Omental fat pad (tissue), 4 donors: ENCODE results near the gene TLCD5. TPM values are rescaled to one million over a fixed set of nuclear protein-coding genes. Genes with fewer than 3 reads are reported as not detected.

Source experiments
- ATAC-seq: fragments of 150-250 bp; one replicate; pipeline ENCODE4 v1.9.1; 2016; ENCODE audit warnings: mild to moderate bottlenecking, moderate library complexity; ENCODE audit not compliant: low FRiP score
- DNase-seq: peaks from one replicate; pipeline ENCODE4 v3.0.0-alpha.2; 2019; ENCODE audit warnings: low spot score
- total RNA-seq, 4 donors: library from RNA; depleted of rRNA; stranded (reverse); fragments of >200 nt; gene quantifications; one replicate each; pipeline ENCODE4 v1.1.0, GENCODE V29; 2016
- TF ChIP-seq, protein P1 (sequence below), 3 donors: fragments of 450-650 bp; IDR thresholded peaks; one replicate each; pipeline ENCODE4 v1.5.1; 2016 to 2017; ENCODE audit warnings: antibody characterized with exemption in 3 of 3, mild to moderate bottlenecking in 3 of 3, moderate library complexity in 2 of 3

Gene TLCD5
- total RNA-seq, 4 donors from 2014 or later, result 2.9 to 6.1 (median 4.4) TPM

DNA sequence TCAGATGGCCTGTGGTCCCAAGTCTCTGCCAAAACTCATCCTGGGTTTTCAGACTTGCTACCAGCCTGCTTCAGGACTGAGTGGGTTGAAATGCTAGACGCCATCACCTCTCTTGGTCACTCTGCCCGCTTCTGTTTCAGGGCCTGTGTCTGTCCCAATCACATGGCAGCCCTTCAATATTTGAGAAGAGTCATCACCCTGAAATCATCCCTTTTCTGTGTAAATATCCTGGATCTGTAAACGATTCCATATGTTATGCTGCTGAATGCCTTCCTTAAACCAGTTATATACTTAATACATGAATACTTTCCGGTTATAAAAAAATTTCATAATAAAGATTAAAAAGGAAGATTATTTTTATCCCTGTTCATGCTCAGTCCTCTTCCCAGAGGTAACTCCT, 39.8 kb upstream of the TLCD5 start:
- TF ChIP-seq, protein P1, sequence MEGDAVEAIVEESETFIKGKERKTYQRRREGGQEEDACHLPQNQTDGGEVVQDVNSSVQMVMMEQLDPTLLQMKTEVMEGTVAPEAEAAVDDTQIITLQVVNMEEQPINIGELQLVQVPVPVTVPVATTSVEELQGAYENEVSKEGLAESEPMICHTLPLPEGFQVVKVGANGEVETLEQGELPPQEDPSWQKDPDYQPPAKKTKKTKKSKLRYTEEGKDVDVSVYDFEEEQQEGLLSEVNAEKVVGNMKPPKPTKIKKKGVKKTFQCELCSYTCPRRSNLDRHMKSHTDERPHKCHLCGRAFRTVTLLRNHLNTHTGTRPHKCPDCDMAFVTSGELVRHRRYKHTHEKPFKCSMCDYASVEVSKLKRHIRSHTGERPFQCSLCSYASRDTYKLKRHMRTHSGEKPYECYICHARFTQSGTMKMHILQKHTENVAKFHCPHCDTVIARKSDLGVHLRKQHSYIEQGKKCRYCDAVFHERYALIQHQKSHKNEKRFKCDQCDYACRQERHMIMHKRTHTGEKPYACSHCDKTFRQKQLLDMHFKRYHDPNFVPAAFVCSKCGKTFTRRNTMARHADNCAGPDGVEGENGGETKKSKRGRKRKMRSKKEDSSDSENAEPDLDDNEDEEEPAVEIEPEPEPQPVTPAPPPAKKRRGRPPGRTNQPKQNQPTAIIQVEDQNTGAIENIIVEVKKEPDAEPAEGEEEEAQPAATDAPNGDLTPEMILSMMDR (IDR thresholded peaks at IDR 0.05), result no peak
- no peak for ATAC-seq
- no peak for DNase-seq

DNA sequence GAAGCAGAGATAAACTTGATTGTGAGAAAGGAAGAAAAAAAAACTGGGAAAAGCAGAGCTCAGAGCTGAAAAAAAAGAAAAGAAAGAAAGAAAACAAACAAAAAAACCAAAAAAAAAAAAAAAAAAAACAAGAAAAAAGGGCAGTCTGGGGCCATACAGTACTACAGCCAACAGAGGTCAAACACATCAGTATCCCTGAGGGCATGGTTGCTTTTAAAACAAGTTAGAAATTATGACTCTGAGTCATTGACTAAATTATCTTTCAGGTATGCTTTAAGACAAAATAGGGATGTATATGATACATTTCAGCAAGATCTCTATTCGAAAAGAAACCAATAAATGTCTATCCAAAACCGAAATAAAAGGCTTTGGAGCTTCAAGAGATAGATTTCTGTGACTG, 37.1 kb upstream of the TLCD5 start:
- TF ChIP-seq, protein P1 (IDR thresholded peaks at IDR 0.05), result no peak
- DNase-seq, result no peak
- ATAC-seq, result no peak

DNA sequence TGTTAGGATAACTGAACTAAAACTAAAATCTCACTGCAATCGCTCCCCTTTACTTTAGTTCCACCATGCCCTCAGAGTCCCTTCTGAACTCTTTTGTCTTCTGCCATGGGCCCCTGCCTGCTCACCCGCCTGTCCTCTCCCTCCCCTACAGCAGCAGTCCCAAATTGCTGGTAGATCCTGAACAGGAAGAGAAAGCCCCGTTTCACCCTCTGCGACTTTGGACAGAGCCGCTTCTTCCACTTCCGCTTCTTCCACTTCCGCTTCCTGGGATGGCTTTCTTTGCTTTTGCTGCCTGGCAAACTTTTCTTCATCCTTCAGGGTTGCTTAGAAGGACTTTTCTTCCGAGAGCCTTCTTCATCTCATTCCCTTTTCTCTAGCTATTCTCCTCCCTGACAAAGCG, 35.7 kb upstream of the TLCD5 start:
- TF ChIP-seq, protein P1 (IDR thresholded peaks at IDR 0.05), result no peak
- DNase-seq, result no peak
- no peak for ATAC-seq

DNA sequence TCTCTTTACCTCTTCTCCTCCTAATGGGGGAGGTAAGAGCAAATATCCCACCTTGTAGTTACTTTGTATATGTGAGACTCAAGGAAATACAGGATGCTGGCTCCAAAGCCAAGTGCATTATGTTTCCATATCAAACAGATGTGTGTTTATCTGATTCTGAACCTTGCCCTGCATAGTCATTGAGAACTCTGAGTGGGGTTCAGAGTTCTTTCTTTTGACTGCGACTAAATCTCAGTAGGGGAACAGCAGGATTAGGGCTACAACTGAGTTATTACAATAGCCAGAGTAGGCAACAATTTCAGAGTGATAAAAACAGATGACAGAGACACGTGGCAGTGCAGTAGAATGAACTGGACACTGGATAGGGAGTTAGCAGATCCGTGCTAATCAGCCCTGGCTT, 34.1 kb upstream of the TLCD5 start:
- TF ChIP-seq, protein P1 (IDR thresholded peaks at IDR 0.05), result no peak
- DNase-seq (no peak), ATAC-seq (no peak)

DNA sequence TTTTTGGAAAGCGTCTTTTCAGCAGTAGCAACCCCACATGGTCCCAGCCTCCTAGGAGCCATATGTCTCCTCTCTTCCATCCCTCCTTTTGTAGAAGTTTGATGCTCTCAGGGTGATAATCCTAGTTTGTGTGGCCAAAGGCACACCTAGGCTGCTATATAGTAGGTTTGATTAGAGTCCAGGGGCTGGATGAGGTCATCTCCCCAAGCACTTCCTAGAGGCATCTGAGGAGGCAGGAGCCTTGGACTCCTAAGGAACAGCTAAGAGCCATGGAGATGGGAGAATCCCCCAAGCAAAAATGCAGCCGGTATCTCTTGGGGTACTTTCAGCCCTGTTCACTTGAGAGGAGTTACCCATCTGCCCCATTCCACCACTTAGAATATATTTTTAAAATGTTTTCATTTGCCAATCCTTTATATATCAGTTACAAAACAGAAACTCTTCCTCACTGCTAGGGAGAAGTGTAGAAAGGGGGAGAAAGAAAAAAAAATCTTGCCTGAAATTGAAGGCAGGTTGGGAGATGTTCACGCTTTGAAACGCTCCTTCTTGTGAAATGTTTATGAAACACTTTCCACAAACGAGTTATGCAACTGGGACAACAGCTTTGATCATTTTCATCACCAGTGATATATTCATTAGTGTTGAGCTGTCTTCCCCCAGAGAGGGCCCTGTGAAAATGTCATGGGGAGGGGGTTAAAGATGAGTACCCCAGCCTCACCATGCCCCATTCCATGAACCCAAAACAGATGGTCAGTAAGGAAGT, 31.9 kb upstream of the TLCD5 start:
- DNase-seq (no peak), ATAC-seq (no peak)
- TF ChIP-seq, protein P1 (IDR thresholded peaks at IDR 0.05), result no peak

DNA sequence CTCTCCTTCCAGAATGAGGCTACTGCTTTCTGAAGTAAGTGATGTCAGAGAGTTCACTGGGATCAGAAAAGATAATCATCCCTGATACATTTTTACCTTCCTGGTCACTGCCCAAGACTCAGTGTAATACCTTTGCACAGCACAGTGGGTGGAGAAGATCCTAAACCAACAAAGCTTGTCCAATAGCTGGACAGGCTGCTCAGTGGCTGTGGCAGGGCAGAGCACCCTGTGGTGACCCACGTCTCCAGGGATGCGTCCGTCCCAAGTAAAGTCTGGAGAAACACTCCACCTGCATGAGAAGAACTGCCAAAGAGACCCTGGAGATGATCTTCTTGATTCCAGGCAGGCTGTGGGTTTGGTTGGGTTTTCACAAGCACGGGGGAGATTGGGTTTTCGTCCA, 31.0 kb upstream of the TLCD5 start:
- DNase-seq (no peak), ATAC-seq (no peak)
- TF ChIP-seq, protein P1 (IDR thresholded peaks at IDR 0.05), result no peak

DNA sequence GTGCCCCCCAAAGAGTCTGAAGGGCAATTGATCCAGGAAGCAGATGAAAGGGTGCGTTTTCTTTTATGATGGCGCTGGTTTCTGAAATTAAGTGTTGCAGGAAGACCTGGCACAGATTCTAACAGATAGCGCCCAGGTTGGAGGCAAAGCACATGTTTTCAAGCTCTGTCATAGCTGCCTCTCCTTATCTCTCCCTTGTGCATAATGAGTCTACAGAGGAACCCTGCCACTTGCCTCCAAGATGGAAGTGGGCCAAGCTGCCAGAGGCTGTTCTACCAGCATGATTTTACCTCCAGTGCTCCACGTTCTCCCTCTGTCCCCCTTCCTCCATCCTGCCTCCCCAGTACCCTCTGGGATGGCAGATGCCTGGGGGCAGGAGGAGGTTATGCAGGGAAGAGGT, 30.0 kb upstream of the TLCD5 start:
- ATAC-seq (no peak), DNase-seq (no peak)
- TF ChIP-seq, protein P1 (IDR thresholded peaks at IDR 0.05), result no peak
